ENCODE measurements around the gene JAML.
"Not testable (repeated sequence)": the region's sequence is repeated elsewhere in the genome, so short reads cannot be mapped to it uniquely, and the experiment has no call there.

JAML gene

DNA sequence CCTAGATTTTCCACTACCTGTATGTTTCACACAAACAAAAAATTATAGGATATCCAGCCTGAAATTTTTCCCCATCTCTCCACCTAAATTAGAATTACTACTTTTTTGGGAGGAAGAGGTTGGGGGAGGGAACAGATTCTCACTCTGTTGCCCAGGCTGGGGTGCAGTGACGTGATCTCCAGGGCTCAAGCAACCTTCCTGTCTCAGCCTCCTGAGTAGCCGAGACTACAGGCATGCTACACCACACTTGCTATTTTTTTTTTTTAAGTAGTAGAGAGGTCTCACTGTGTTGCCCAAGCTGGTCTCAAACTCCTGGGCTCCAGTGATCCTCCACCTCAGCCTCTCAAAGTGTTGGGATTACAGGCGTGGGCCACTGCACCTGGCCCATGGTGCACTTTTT, 9.5 kb downstream of the JAML start:
- no peak for DNase-seq

DNA sequence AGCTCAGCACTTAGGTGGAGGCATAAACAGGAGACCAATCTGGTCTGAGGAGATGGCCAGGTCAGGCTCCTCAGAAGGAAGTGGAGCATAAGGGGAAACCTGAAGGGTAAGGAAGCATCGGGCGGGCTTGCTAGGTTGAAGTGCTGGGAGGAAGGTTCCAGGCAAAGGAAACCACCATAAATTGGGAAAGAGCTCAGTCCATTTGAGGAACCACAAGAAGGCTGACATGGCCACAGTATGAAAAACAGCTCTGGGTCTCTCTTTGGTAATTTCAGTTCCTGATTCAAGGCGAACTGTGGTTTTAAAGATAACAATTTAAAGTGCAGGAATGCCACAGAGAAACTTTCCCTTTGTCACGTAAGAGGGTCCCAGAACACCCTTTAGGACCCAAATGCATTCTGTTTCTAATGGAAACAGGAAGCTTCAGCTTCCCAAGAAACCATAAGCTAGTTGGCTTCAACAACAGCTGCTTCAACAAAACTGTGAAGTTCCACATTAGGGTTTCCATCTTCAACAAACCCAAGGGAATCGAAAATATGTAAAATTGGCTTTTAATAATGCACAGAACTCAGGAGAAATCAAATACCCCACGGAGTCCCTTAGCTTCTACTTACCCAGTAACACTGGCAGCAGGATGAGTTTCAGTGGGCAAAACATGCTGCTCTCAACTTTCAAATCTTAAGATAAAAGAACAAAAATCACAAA, 10.4 kb downstream of the JAML start:
- no peak for DNase-seq

DNA sequence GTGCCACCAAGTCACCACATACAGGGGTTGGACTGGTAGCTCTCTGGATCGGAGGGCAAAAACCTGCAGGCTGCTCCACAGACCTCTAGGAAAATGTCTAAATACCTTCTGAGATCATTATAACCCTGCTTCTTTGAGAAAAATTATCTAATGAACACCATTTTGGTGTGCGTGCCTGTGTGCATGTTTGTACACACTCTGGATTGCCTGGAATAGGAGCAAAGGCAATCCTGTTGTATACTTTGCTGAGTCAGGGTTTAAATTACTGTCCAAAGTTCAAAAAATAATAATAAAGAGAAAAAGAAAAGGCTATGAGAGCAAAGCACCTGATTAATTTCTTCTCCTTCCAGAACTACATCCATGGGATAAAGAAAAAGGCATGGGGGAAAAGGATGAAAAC, 11.0 kb downstream of the JAML start:
- DNase-seq = no peak

DNA sequence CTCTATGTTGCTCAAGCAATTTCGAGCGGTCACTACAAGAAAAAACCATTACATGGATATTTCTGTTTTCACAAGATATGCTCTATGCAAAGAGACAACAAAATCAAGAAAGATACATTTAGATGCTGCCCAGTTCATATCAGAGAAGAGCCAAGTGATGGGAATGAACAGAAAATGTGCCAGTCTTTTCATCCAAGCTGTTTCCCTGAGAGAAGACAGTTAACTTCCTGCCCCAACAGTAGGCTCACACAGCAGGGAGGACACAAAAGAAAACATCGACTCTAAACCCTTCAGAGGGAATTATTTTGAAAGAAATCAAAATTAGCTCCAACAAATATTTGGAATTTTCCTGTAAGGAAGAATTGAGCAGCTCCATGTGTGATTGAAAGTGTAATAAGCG, 11.6 kb downstream of the JAML start:
- no peak for DNase-seq

DNA sequence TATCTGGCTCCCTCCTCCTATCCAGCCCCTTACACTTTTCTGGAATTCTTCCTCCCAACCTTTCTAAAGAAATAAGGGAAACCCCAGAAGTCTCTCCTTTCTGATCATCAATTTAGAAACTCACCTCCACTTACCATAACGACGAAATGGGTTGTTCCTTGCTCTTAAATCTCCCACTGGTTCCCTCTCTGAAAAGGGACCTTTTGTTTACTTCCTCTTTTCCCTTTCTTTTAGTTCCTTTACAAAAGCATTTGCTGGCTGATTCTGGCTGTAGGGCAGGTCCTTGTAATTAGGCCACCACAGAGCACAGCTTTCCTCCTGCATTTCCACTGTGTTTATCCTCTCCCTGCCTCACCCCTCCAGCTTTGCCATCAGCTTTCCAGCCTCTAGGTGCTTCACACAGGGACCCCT, 12.0 kb downstream of the JAML start:
- DNase-seq = no peak

DNA sequence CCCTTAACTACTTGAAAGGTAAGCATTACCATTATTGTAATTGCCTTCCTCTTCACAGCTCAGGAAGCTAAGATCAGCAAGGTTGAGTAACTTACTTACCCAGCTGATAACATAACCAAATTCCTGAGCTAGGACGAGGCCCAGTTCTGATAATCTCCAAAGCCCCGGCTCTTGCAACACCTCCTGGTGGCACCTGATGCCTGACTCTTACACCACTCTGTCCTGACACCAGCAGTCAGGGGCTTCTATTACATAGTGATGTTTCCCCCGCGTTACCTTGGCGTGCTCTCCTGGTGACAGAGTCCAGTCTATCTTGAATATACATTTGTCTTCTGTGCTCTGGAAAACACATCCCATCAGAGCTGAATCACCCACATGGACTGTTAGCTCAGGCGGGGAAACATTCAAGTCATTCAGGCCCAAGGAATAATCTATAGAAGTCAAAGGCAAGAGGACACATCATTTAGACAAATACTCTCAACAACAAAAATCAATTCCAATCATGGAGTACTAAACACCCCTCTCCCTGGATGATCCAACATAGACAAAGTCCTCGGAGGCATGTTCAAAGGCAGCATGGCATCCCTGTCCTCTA, 12.6 kb downstream of the JAML start:
- DNase-seq = no peak

DNA sequence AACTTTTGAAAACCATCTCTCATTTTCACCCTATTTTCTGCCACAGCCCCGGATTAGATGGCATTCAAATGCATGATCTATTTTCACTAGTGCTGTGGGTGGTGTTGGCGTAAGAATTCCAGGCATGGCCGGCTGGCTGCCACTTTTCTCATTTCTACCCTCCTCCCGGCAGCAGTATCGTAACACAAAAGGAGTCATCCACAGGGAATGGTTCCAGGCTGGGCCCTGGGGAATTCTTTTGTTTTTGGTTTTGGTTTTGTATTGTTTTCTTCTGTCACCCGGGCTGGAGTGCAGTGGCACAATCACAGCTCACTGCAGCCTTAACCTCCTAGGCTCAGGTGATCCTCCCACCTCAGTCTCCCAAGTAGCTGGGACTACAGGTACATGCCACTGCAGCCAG, 13.8 kb downstream of the JAML start:
- peak; percentile 3 for DNase-seq

DNA sequence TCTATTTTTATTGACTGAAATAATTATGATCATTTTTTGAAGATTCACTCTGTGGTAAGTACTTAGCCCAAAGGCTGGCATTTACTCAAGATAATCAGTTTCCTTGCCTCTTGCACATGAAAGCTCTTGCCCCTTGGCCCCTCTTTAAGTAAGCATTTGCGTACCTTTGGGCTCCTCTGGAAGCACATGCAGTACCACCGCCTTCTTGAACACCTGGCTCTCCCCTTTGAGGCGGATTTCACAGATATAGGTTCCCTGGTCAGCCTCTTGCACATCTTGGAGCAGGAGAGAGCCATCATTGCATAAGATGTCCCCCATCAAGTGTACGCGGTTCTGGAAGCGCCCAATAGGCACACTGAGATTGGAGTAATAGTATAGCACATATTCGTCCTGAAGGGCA, 14.5 kb downstream of the JAML start:
- no peak for DNase-seq

DNA sequence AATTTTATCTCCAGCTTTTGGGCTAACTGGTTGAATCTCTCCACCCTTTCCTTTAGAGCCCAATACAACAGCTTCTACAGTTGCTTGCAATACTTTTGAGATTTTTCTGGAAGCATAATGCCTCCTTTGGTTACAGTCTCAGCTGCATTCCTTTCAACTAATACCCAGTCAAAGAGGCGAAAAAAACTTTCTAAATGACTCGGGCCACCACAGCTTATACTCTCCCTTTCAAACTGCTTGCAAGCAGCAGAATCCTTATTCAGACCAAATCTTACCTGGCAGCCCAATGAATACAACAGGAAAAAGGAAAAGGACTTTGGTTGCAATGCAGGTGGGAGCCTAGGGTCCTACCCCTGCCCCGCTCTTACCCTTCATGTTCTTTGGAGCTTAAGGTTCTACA, 15.8 kb downstream of the JAML start:
- no peak for DNase-seq

DNA sequence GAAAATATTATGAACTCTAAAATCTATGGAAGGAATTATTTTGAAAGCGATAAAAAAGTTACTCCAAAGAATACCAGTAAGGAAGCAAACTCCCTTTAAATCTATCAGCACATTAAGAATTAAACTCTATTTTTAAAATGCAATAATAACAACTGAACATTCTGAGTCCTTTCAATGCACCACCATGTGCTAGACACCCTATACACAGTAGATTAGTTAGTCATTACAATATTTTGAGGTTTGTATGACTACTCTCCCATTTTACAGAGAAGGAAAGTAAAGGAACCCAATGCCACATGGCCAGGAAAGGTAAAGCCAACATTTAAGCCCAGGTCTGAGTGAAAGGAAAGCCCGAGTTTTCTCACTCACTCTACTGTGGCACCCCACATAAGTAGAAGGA, 17.7 kb downstream of the JAML start:
- no peak for DNase-seq

DNA sequence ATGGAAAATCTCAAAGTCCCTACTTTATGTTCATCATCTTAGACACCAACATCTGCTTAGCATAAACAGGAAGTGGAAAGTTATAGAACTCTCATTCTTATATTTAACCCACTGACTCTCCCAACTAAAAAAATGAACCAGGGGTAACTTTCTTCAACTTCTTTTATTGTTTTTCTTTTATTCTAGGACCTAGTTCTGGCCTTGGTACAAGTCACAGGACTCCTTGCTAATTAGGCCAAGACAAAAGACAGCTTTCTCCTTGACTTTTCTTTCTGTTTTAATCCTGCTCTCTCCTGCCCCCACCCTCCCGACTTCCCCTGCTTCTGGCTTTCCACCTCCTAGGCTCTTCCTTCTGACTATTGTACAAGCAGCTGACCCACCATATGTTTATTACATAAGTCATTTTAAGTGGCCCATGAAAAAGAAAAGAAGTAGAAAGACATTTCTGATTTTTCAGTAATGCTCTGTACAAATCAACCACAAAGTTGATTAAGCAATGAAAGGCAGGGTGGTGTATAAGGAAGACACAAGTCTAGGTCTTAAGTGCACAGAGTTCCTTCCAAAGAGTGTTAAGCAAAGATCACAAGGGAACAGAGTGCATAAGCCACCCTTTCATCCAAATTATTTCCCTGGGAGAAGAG, 18.3 kb downstream of the JAML start:
- no peak for DNase-seq

DNA sequence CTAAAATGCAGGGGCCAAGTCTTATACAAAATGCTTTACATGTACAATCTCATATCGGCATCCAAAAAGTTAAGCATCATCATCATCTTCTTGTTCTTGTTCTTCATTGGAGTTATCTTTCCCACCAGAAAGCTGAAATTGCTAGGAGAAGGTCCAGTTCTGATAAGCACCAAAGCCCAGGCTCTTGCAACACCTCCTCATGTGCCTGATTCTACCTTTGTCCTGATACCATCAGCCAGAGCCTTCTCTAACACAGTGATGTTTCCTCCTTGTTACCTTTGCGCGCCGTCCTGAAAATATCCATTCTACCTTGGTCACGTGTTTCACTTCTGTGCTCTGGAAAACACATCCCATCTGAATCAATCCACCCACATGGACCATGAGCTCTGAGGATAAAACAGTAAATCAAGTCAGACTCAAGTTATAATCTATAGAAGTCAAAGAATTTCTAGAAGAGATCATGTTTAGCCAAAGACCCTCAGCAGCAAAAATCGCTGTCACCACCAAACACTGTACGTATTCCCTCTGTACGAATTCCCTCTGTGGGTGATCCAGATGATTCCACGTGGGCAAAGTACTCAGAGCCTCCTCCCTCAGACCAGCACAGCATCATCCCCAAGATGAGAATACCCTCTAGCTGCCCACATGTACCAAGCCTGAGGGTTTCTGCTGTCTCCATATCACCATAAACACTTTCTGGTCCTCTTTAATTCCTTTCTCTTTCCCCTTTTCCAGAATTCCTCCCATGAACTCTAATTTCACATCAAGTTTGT, 19.0 kb downstream of the JAML start:
- no peak for DNase-seq

DNA sequence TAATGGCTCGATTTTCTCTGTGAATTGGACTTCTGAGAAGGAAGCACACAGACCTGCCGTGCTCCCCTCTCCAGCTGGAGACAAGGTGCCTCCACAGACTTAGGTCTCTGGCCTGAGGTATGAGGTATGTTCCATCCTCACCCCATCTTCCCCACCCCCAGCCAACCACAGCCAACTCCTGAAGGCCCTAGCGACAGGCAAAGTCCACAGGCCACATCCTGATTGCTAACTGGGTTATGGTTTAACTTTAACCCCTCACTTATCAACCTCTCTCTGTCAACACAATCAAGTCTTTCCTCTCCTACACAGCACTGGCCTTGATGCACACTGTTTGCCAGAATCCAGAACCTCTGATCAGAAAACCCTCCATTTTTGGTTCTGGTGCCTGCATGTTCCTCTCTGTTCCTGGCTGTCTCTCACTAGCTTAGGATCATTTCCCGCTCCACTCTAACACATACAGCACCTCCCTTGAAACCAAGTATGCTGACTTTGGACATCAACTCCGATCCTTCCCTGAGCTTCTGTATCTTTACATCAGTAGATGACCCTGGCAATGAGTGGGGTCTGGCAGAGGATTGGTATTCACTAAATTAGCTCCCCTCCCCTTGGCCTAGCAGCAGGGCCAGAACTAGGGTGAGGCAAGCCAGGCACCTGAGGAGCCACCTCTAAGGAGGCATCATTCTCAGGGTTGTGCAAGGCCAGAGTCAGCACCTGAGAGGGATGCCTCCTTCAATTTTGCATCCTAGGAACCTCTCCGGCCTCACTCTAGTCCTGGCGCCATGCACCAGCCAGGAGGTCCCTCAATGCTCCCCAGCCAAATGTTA, 22.0 kb downstream of the JAML start:
- no peak for DNase-seq

DNA sequence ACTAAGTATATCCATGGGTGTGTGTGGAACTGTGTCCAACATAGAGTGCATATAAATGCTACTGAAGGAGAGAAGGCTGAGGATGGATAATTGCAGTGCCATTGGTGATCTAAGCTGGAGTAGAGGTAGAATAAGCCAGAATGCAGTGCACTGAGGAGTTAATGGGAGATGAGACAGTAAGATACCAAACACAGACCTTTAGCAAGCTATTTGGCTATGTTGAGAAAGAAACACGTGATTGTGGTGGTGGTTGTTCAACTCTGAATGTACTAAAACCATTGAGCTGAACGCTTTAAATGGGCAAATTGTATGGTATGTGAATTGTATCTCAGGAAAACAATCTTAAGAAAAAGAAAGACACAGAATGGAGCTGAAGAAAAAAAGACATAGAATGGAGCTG, 22.8 kb downstream of the JAML start:
- no peak for DNase-seq

DNA sequence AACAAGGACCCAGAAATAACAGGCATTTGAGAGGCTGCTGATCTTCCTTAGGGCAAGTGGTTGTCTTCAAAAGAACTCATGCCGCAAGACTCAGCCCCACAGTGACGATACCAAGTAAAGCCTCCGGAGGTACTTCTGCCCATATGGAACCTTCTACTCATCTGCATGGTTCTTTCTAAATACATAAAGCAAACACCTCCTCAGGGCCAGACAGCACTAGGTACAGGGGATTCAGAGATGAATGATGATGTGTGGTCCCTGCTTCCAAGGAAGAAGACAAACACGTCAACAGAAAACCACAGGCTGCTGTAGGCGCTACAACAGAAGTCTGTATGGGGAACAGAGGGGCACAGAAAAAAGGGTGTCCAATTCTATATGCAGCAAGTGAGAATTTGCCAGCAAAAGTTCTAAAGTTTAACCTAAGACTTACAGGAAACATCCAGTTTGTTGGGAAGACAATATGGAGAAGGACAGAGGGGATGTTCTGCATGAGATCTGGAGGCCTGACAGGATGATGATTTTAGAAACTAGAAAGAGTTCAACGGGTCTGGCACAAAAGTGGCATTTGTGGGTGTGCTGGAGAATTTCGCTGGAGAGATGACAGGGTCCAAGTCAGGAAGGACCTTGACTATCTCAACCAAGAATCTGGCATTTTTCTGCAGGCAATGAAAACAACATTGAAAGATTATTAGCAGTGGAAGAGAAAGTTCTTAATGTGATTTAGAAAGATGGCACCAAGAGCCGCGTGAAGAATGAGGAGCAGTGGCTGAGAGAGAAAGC, 23.7 kb downstream of the JAML start:
- DNase-seq = no peak

DNA sequence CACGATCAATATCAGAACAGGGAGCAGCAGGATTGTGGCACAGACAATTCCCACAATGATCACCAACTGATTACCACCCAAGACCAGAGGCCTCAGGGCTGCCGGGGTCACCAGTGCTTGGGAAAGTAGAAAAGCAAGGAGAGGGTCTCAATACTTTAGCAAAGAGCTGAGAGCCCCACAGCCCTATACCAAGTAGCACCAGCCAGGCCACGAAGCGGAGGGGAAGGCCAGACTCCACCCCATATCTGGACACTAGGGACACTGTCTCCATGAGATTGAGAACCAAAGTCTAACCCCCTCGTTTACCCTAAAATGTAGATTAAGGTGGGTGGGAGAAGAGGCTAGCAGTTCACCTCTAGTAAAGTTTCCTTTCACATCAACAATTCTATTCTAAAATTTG, 24.3 kb downstream of the JAML start:
- DNase-seq = no peak

DNA sequence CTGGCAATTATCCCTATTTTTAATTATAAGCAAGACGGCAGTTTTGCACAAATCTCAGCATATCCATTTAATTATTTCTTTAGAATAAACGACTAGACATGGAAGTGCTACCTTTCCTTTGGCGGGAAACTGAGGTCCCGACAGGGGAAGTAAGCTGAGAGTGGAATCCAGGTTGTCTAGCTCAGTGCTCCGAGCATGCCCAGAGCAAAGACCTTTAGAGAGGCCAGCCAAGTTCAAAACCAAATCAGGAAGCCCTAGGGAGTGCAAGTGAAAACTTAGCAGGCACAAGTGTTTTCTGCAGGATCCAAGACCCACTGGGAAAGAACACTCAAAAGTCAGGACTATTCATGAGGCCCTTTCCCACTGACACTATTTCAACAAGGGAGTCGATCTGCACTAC, 25.7 kb downstream of the JAML start:
- DNase-seq = no peak

DNA sequence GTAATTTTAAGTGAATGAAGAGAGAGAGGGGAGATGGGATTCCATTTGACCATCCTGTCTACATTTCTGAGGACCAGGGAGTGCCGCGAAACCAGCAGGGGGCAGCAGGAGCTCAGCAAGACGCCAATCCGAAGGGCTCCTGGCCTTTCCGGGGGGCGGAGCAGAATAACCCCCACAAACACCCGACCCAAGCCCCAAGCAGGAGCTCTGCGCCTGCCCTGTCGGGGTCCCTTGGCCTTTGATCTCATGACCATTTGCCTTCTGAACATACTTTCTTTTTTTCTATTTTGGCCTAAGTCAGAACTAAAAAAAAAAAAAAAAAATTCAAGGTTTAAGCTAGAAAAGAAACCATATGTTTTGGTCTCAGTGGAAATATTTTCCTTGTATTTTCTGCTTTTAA, 26.4 kb downstream of the JAML start:
- DNase-seq = peak; percentile 45

DNA sequence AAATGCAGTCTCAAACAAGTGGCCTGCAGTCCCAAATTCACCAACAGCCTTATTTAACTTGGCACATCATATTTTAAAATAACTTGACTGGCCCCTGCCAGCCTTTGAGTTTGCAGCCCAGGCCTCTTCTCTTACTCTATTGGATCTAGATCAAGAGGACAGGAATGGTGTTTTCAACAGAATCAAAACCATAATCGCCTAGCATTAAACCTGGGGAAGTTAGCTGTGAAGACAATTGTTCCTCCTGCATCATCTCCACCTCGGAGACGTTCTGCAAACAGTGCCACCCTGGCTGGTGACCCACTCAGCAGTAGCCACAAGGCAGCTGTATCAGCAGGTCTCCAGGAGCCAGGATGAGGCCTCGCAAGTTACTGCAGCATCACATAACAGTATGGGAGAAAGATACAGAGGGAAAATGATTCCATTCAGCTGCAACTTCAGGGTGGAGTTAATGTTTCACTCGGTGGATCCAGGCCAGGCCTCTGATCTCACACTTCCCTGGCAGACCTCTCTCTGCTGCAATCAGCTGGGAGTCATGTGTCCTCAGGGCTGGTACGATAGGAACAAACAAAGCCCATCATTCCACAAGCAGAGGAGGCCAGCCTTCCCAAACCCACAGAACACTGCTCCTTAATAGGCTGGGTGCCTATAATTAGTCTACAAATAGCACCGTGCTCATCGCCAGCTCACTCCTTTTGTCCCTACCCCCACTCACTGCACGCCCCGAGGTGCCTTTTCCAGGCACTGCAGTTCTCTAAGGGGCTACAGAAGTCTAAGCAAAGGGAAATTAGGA, 29.8 kb downstream of the JAML start:
- DNase-seq = peak; percentile 52

DNA sequence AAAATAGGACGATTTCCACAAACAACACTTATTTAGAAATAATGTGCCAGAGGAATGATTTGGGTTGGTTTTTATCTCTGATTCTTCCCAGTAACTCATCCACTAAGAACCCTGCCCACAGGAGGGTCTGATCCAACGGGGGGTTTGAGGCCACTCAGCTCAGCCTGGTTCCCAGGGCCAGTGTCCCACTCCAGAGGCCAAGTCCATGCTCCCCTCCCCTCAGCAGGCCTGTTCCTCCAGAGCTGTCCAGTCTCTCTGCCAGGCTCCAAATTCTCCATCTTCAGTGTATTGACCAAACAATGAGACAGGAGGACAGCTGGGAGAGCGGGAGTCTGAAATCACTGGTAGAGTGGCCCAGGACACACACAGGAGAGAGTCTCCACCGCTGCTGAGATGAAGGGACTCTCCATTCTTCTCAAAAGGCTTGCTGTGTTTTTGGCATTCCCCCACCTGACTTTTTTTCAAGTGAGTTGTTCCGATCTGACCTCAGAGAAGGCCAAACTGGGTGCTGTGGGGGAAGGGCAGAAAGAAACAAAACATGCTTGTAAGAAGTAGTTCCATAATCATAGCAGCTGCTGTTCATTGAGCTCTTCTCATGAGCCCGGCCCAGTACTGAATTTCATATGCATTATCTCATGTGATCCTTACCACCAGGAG, 30.8 kb downstream of the JAML start:
- no peak for DNase-seq

DNA sequence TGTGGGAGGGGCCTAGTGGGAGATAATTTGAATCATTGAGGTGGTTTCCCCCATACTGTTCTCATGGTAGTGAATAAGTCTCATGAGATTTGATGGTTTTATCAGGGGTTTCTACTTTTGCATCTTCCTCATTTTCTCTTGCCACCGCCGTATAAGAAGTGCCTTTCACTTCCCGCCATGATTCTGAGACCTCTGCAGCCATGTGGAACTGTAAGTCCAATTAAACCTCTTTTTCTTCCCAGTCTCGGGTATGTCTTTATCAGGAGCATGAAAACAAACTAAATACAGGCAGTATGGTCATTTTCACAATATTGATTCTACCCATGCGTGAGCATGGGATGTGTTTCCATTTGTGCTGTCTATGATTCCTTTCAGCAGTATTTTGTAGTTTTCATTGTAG, 32.0 kb downstream of the JAML start:
- not testable (repeated sequence) for DNase-seq

All from fibroblast of skin of right quadriceps (primary cell).